Cardiac muscle cell (in vitro differentiated cells and primary cell): Measurements from ENCODE around the gene PYDC1. TPM values are rescaled to one million over a fixed set of nuclear protein-coding genes. Genes with fewer than 3 reads are reported as not detected.

ENCODE experiments used
- DNase-seq, 2 donors: peaks; one replicate each; pipeline versions ENCODE4 v3.0.0 to v3.0.0-alpha.2; 2010 to 2017; ENCODE audit warnings: low read depth in 1 of 2, low spot score in 1 of 2
- H3K27ac ChIP-seq: fragments of 200-600 bp; sonication (generic); 2 replicates; pipeline ENCODE4 v1.5.1; 2016
- H3K27me3 ChIP-seq: fragments of 200-600 bp; sonication (generic); 2 replicates; pipeline ENCODE4 v1.6.0; 2016; ENCODE audit warnings: control low read depth
- H3K36me3 ChIP-seq: fragments of 200-600 bp; sonication (generic); 2 replicates; pipeline ENCODE4 v1.5.1; 2016; ENCODE audit warnings: control low read depth
- H3K4me1 ChIP-seq: fragments of 200-600 bp; sonication (generic); 2 replicates; pipeline ENCODE4 v1.8.1; 2017; ENCODE audit warnings: low read depth, mild to moderate bottlenecking, mixed run types
- H3K4me3 ChIP-seq: fragments of 200-600 bp; sonication (generic); 2 replicates; pipeline ENCODE4 v1.5.1; 2016; ENCODE audit warnings: mild to moderate bottlenecking
- H3K9me3 ChIP-seq: fragments of 200-600 bp; sonication (generic); 2 replicates; pipeline ENCODE4 v1.5.1; 2017; ENCODE audit warnings: low read depth, mild to moderate bottlenecking, control low read depth
- CTCF ChIP-seq: IDR thresholded peaks from 2 replicates; pipeline ENCODE4 v1.5.1; 2012; ENCODE audit warnings: low read depth, mild to moderate bottlenecking, low read length
- polyA plus RNA-seq: library from polyadenylated mRNA; unstranded; fragments of >200 nt; fragmentation: Nextera tagmentation; extraction: Ambion mirVana; gene quantifications from 2 replicates; pipeline ENCODE4 v1.2.1, GENCODE V29; 2016
- total RNA-seq: library from RNA; depleted of rRNA; stranded (reverse); fragments of >200 nt; gene quantifications from 2 replicates; pipeline ENCODE4 v1.2.3, GENCODE V29; 2016

PYDC1 gene
- total and polyA plus RNA-seq, 2 experiments from 2014 or later: not detected

GRCh38 chr16:31167315-31167714, 49.6 kb downstream of the PYDC1 start:
- H3K4me1 ChIP-seq: peaks cover 6% of the 10 kb centered on the region
- H3K4me3 ChIP-seq: no peak overlapping the region
- DNase-seq: no peak
- no peak overlapping the region for H3K27ac ChIP-seq
- no peaks in the 10 kb centered on the region for H3K36me3 ChIP-seq
- no peaks in the 10 kb centered on the region for H3K27me3 ChIP-seq
- TF ChIP-seq CTCF: no peak
- H3K9me3 ChIP-seq: no peaks in the 10 kb centered on the region

Other genes with a start within 250 kb of the PYDC1 start
- 5.8 and 6.5 TPM in 2 replicates for gene HSD3B7, start 231.9 kb downstream of the PYDC1 start, total RNA-seq
- gene HSD3B7, start 231.9 kb downstream of the PYDC1 start, polyA plus RNA-seq: 7.5 and 8.5 TPM in 2 replicates
- gene STX1B, start 206.5 kb downstream of the PYDC1 start, total RNA-seq: 8.1 and 13.7 TPM in 2 replicates
- gene STX1B, start 206.5 kb downstream of the PYDC1 start, polyA plus RNA-seq: 5.6 and 8.0 TPM in 2 replicates
- 25.3 and 26.7 TPM in 2 replicates for gene STX4, start 183.6 kb downstream of the PYDC1 start, total RNA-seq
- gene STX4, start 183.6 kb downstream of the PYDC1 start, polyA plus RNA-seq: 48.3 and 53.2 TPM in 2 replicates
- 16.2 and 18.2 TPM in 2 replicates for gene ZNF668, start 142.9 kb downstream of the PYDC1 start, total RNA-seq
- gene ZNF668, start 142.9 kb downstream of the PYDC1 start, polyA plus RNA-seq: 7.4 and 10.0 TPM in 2 replicates
- gene ZNF646, start 142.7 kb downstream of the PYDC1 start, total RNA-seq: 20.3 and 32.6 TPM in 2 replicates
- gene ZNF646, start 142.7 kb downstream of the PYDC1 start, polyA plus RNA-seq: 7.1 and 8.5 TPM in 2 replicates
- gene PRSS53, start 128.2 kb downstream of the PYDC1 start, total RNA-seq: 2.7 and 5.8 TPM in 2 replicates
- gene PRSS53, start 128.2 kb downstream of the PYDC1 start, polyA plus RNA-seq: 0.35 and 0.94 TPM in 2 replicates
- gene VKORC1, start 122.3 kb downstream of the PYDC1 start, total RNA-seq: 146 and 148 TPM in 2 replicates
- 161 and 188 TPM in 2 replicates for gene VKORC1, start 122.3 kb downstream of the PYDC1 start, polyA plus RNA-seq
- gene BCKDK, start 108.7 kb downstream of the PYDC1 start, total RNA-seq: 109 and 121 TPM in 2 replicates
- 147 and 151 TPM in 2 replicates for gene BCKDK, start 108.7 kb downstream of the PYDC1 start, polyA plus RNA-seq
- gene KAT8, start 99.5 kb downstream of the PYDC1 start, total RNA-seq: 88.8 and 112 TPM in 2 replicates
- 63.0 and 80.6 TPM in 2 replicates for gene KAT8, start 99.5 kb downstream of the PYDC1 start, polyA plus RNA-seq
- gene PRSS8, start 81.4 kb downstream of the PYDC1 start, total RNA-seq: 11.6 TPM in 2 replicates
- 19.5 and 22.5 TPM in 2 replicates for gene PRSS8, start 81.4 kb downstream of the PYDC1 start, polyA plus RNA-seq
- 0.63 and 1.1 TPM in 2 replicates for gene PRSS36, start 67.1 kb downstream of the PYDC1 start, total RNA-seq
- 1.8 and 3.3 TPM in 2 replicates for gene PRSS36, start 67.1 kb downstream of the PYDC1 start, polyA plus RNA-seq
- 40.6 and 54.4 TPM in 2 replicates for gene FUS, start 37.0 kb downstream of the PYDC1 start, total RNA-seq
- gene FUS, start 37.0 kb downstream of the PYDC1 start, polyA plus RNA-seq: 386 and 618 TPM in 2 replicates
- 1.4 and 2.7 TPM in 2 replicates for gene PYCARD, start 14.4 kb downstream of the PYDC1 start, total RNA-seq
- 2.3 and 5.2 TPM in 2 replicates for gene PYCARD, start 14.4 kb downstream of the PYDC1 start, polyA plus RNA-seq
- gene TRIM72, start 3.0 kb downstream of the PYDC1 start, total RNA-seq: 0.21 and 0.51 TPM in 2 replicates
- not detected in 2 replicates for gene TRIM72, start 3.0 kb downstream of the PYDC1 start, polyA plus RNA-seq
- gene ITGAM, start 42.8 kb upstream of the PYDC1 start, total RNA-seq: 0.07 TPM in 1 of 2 replicates, not detected in the other
- gene ITGAM, start 42.8 kb upstream of the PYDC1 start, polyA plus RNA-seq: not detected in 2 replicates
- gene ITGAX, start 138.0 kb upstream of the PYDC1 start, total RNA-seq: 0.53 and 0.69 TPM in 2 replicates
- gene ITGAX, start 138.0 kb upstream of the PYDC1 start, polyA plus RNA-seq: not detected in 2 replicates
- not detected in 2 replicates for gene ITGAD, start 176.2 kb upstream of the PYDC1 start, total RNA-seq
- 0.31 TPM in 1 of 2 replicates, not detected in the other for gene ITGAD, start 176.2 kb upstream of the PYDC1 start, polyA plus RNA-seq
- 40.7 and 69.7 TPM in 2 replicates for gene COX6A2, start 211.2 kb upstream of the PYDC1 start, total RNA-seq
- 166 and 187 TPM in 2 replicates for gene COX6A2, start 211.2 kb upstream of the PYDC1 start, polyA plus RNA-seq
- 10.3 and 14.0 TPM in 2 replicates for gene ZNF843, start 225.7 kb upstream of the PYDC1 start, total RNA-seq
- 4.1 and 4.3 TPM in 2 replicates for gene ZNF843, start 225.7 kb upstream of the PYDC1 start, polyA plus RNA-seq
- gene ARMC5, start 242.4 kb upstream of the PYDC1 start, total RNA-seq: 19.7 and 21.7 TPM in 2 replicates
- gene ARMC5, start 242.4 kb upstream of the PYDC1 start, polyA plus RNA-seq: 26.0 and 28.7 TPM in 2 replicates